Measurements from ENCODE around the gene ARHGAP18.

GRCh38 chr6:129732034-129732433 is 22.1 kb upstream of the ARHGAP18 start:
- TF ChIP-seq, protein P1, sequence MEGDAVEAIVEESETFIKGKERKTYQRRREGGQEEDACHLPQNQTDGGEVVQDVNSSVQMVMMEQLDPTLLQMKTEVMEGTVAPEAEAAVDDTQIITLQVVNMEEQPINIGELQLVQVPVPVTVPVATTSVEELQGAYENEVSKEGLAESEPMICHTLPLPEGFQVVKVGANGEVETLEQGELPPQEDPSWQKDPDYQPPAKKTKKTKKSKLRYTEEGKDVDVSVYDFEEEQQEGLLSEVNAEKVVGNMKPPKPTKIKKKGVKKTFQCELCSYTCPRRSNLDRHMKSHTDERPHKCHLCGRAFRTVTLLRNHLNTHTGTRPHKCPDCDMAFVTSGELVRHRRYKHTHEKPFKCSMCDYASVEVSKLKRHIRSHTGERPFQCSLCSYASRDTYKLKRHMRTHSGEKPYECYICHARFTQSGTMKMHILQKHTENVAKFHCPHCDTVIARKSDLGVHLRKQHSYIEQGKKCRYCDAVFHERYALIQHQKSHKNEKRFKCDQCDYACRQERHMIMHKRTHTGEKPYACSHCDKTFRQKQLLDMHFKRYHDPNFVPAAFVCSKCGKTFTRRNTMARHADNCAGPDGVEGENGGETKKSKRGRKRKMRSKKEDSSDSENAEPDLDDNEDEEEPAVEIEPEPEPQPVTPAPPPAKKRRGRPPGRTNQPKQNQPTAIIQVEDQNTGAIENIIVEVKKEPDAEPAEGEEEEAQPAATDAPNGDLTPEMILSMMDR (IDR thresholded peaks at IDR 0.05 in 4 of 5, conservative IDR thresholded peaks at IDR 0.05 in 1 of 5) = no peak
- TF ChIP-seq POLR2A (IDR thresholded peaks at IDR 0.05) = no peak

All from gastrocnemius medialis (tissue), 4 donors.